HepG2 (cell line): ENCODE results near the gene NUDT14.

Source experiments
- CEBPB ChIP-seq: IDR thresholded peaks from 2 replicates; pipeline ENCODE4 v1.6.1; 2011; ENCODE audit warnings: low read depth, low read length, improper control_type of control experiment, borderline replicate concordance
- CTCF ChIP-seq: sonication (generic); formaldehyde crosslinking; IDR thresholded peaks from 2 replicates; pipeline ENCODE4 v1.5.0; 2020; ENCODE audit warnings: mild to moderate bottlenecking, missing genetic modification reagents, moderate library complexity
- KMT2B ChIP-seq: IDR thresholded peaks from 2 replicates; pipeline ENCODE4 v1.6.1; 2016; ENCODE audit warnings: missing genetic modification reagents, missing compliant biosample characterization
- PITX1 ChIP-seq: sonication (generic); formaldehyde crosslinking; IDR thresholded peaks from 2 replicates; pipeline ENCODE4 v1.5.1; 2020; ENCODE audit warnings: mild to moderate bottlenecking, missing genetic modification reagents
- ZNF577 ChIP-seq: sonication (generic); formaldehyde crosslinking; IDR thresholded peaks from 2 replicates; pipeline ENCODE4 v1.4.0; 2020; ENCODE audit warnings: mild to moderate bottlenecking, low read depth, missing genetic modification reagents, borderline replicate concordance

DNA sequence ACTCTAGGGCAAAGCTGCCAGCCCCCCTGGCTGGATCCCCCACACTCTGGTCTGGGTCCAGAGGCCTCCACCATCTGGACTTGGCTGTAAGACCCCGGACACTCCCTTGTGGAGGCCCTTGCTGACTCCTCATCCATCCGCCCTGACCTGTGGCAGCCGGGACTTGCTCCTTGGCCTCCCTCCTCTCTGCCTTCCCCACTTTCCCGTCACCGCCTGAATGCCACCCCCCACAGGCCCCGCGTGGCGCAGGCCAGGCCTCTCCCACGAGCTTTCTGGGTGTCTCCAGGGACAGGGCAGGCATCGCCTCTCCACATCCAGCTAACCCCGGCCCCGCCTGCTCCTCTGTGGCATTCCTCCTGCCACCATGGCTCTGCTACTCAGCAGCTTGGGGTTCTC is 26.6 kb downstream of the NUDT14 start:
- TF ChIP-seq CTCF (CRISPR knock-in tag): no peak
- TF ChIP-seq KMT2B (CRISPR knock-in tag): no peak
- TF ChIP-seq CEBPB: no peak
- TF ChIP-seq ZNF577: no peak
- TF ChIP-seq PITX1: no peak
